Adrenal gland (tissue), 5 donors: Measurements from ENCODE around the gene TP53AIP1.

Experiments
- POLR2A ChIP-seq, 2 donors: fragments of 450-650 bp; IDR thresholded peaks; one replicate each; pipeline ENCODE4 v1.6.1; 2017; ENCODE audit warnings: antibody characterized with exemption in 2 of 2, mild to moderate bottlenecking in 2 of 2, moderate library complexity in 1 of 2
- TF ChIP-seq, protein P1 (sequence below), 6 experiments: fragments of 450-650 bp in 4 of 6; fragments of 200-600 bp in 2 of 6; sonication (generic) in 1 of 6; IDR thresholded peaks; 1 replicate in 5 of 6; 2 replicates in 1 of 6; pipeline versions ENCODE4 v1.5.1 to v1.8.0; 2016 to 2021; ENCODE audit warnings: antibody characterized with exemption in 6 of 6, mild to moderate bottlenecking in 2 of 6, moderate library complexity in 1 of 6
- donor health status: DM: no; HTN: no; CAD: no.

DNA sequence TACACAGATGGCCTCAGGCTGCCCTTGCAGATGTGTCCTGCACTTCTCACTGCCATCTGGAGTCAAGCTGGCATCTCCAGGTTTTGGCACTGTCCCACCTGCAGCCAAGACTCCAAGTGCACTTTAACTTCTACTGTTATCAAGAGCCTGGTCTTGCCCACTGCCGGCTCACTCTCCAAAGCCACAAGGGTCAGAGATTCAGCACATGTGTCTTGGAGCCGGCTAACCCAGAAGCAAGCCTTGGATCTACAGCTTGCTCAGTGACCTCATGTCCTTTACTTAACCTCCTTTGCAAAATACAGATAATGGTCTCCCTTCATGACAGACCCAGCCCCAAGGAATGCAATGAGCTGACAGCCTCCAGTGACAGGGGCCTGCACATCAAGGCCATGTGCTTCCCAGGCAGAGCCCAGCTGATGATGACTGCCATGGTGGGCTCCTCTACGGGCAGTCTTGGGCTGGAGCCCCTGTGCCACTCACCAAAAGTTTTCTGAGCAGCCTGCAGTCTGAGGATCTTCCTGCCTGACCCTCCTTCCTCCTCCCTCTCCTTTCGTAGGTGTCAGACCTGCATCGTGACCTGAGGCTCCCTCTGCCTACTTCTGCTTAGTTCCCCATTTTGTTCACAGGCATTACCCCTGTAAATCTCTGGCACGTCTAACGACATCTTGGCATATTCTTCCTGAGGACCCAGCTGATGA lies 9.0 kb downstream of the TP53AIP1 start:
- TF ChIP-seq POLR2A (IDR thresholded peaks at IDR 0.05) = no peak
- TF ChIP-seq, protein P1, sequence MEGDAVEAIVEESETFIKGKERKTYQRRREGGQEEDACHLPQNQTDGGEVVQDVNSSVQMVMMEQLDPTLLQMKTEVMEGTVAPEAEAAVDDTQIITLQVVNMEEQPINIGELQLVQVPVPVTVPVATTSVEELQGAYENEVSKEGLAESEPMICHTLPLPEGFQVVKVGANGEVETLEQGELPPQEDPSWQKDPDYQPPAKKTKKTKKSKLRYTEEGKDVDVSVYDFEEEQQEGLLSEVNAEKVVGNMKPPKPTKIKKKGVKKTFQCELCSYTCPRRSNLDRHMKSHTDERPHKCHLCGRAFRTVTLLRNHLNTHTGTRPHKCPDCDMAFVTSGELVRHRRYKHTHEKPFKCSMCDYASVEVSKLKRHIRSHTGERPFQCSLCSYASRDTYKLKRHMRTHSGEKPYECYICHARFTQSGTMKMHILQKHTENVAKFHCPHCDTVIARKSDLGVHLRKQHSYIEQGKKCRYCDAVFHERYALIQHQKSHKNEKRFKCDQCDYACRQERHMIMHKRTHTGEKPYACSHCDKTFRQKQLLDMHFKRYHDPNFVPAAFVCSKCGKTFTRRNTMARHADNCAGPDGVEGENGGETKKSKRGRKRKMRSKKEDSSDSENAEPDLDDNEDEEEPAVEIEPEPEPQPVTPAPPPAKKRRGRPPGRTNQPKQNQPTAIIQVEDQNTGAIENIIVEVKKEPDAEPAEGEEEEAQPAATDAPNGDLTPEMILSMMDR (IDR thresholded peaks at IDR 0.05) = no peak
